NCI-H1930 (cell line): ENCODE results near the gene RASIP1.
"Not testable (repeated sequence)": the region's sequence is repeated elsewhere in the genome, so short reads cannot be mapped to it uniquely, and the experiment has no call there.

Experiments used
- DNase-seq, 2 experiments: peaks; one replicate each; lab custom pipeline; 2025; lab: John Stamatoyannopoulos, UW

Gene RASIP1

GRCh38 chr19:48735031-48735615 lies 5.3 kb downstream of the RASIP1 start:
- DNase-seq: peak; percentile 67 to 84

- DNase-seq: no peak
Observed at GRCh38 chr19:48734625-48735024, 5.8 kb downstream of the RASIP1 start.

GRCh38 chr19:48731452-48731851 lies 9.0 kb downstream of the RASIP1 start:
- no peak for DNase-seq

- DNase-seq: no peak
Observed at GRCh38 chr19:48728911-48729664, 11.3 kb downstream of the RASIP1 start.

- no peak for DNase-seq
Observed at GRCh38 chr19:48726556-48726955, 13.9 kb downstream of the RASIP1 start.

GRCh38 chr19:48724796-48725753 lies 15.3 kb downstream of the RASIP1 start:
- DNase-seq: peak; percentile 37 to 43

GRCh38 chr19:48722196-48722708 lies 18.2 kb downstream of the RASIP1 start:
- no peak for DNase-seq

- peak; percentile 99 for DNase-seq
Observed at GRCh38 chr19:48720613-48721296, 19.7 kb downstream of the RASIP1 start.

- no peak for DNase-seq
Observed at GRCh38 chr19:48720251-48720612, 20.2 kb downstream of the RASIP1 start.

- DNase-seq: no peak
Observed at GRCh38 chr19:48719263-48720171, 20.9 kb downstream of the RASIP1 start, which contains the start of gene MAMSTR. Gene MAMSTR (minus strand): TSS chr19:48719725. CDS start chr19:48719031, 694 bp downstream.

GRCh38 chr19:48718711-48719231 lies 21.6 kb downstream of the RASIP1 start:
- no peak for DNase-seq

GRCh38 chr19:48718106-48718505 lies 22.3 kb downstream of the RASIP1 start:
- DNase-seq: not testable (repeated sequence)

- no peak for DNase-seq
Observed at GRCh38 chr19:48716562-48717291, 23.7 kb downstream of the RASIP1 start.

GRCh38 chr19:48715681-48716171 lies 24.7 kb downstream of the RASIP1 start:
- no peak for DNase-seq

- no peak for DNase-seq
Observed at GRCh38 chr19:48714759-48715675, 25.4 kb downstream of the RASIP1 start.

- peak; percentile 100 for DNase-seq
Observed at GRCh38 chr19:48713864-48714755, 26.3 kb downstream of the RASIP1 start.
